ENCODE data around the gene XAB2. TPM values are rescaled to one million over a fixed set of nuclear protein-coding genes. Genes with fewer than 3 reads are reported as not detected.

The XAB2 gene
- total and polyA plus RNA-seq, 2 donors (not counting 3 experiments of a cell fraction or from before 2014, with no cell fraction given), result 37.3 to 47.6 TPM

GRCh38 chr19:7582446-7582845, 46.9 kb downstream of the XAB2 start:
- ChIA-PET CTCF (interaction anchor here (0.7 to 1.4 kb wide), 2 partner anchors 195 to 232 kb away, joined by 3 to 4 read pairs; no protein-coding TSS in a partner anchor), POLR2A (no interaction called here)
- Histone ChIP-seq H3K4me2 (ENCODE audit: insufficient read depth, low read length) (no peak overlapping the region), H3K36me3 (ENCODE audit: control insufficient read depth in 2 of 2, extremely low read depth in 1 of 2, insufficient read depth in 2 of 2, low read length in 2 of 2) (no peaks in the 10 kb centered on the region), H3K9ac (replicated peaks; ENCODE audit: extremely low read depth, insufficient read depth, low read length) (no peak overlapping the region), H4K20me1 (replicated peaks; ENCODE audit: control insufficient read depth, extremely low read depth, insufficient read depth, low read length) (no peaks in the 10 kb centered on the region), H2AFZ (ENCODE audit: low read depth, low read length) (no peak overlapping the region), H3K9me1 (replicated peaks; ENCODE audit: control insufficient read depth, extremely low read depth, insufficient read depth, low read length) (no peaks in the 10 kb centered on the region), H3K4me1 (ENCODE audit: control insufficient read depth, extremely low read depth, insufficient read depth, low read length) (no peaks in the 10 kb centered on the region), H3K27ac (ENCODE audit: insufficient read depth, low read depth, low read length) (no peak overlapping the region), H3K27me3 (ENCODE audit: control insufficient read depth in 2 of 2, insufficient read depth in 2 of 2, low read length in 2 of 2) (no peaks in the 10 kb centered on the region), H3K4me3 (replicated peaks in 1 of 3; ENCODE audit: insufficient read depth in 1 of 3, low read depth in 1 of 3, low read length in 3 of 3) (no peak overlapping the region), H3K9me3 (replicated peaks; ENCODE audit: control insufficient read depth, insufficient read depth, low read length) (no peaks in the 10 kb centered on the region), H3K79me2 (ENCODE audit: control insufficient read depth, insufficient read depth, low read length) (no peaks in the 10 kb centered on the region)
- no TSS peak for BruUV-seq (replicated peaks)
- intact Hi-C loops (cut with micrococcal nuclease) (no loop called here), dilution Hi-C loops (cut with MboI; ENCODE audit: extremely low pct_ligation_motif_present, low sequenced_read_pairs) (no loop called here)
- DNase-seq (ENCODE audit: low read depth, low spot score) (no peak), FAIRE-seq (no peak)
- TF ChIP-seq FOS (IDR thresholded peaks at IDR 0.05; ENCODE audit: borderline replicate concordance, insufficient read depth, low read length), result no peak
- TF ChIP-seq POLR2AphosphoS5 (IDR thresholded peaks at IDR 0.05; ENCODE audit: insufficient read depth, low read depth, low read length), result no peak
- TF ChIP-seq MYC (IDR thresholded peaks at IDR 0.05; ENCODE audit: low read depth, low read length), result no peak
- TF ChIP-seq EZH2 (IDR thresholded peaks at IDR 0.05; ENCODE audit: borderline replicate concordance, low read depth, low read length, severe bottlenecking), result no peak
- no peak for TF ChIP-seq CTCF (IDR thresholded peaks at IDR 0.05; ENCODE audit: extremely low read depth in 1 of 2, insufficient read depth in 1 of 2, low read depth in 1 of 2, low read length in 2 of 2)
- TF ChIP-seq MAX (IDR thresholded peaks at IDR 0.05; ENCODE audit: insufficient read depth, insufficient read length), result no peak
- no peak for TF ChIP-seq JUN (IDR thresholded peaks at IDR 0.05; ENCODE audit: borderline replicate concordance, insufficient read depth, insufficient read length, low read depth)
- TF ChIP-seq GATA2 (IDR thresholded peaks at IDR 0.05; ENCODE audit: insufficient read depth, insufficient read length, low read depth, low read length), result no peak
- TF ChIP-seq POLR2A (IDR thresholded peaks at IDR 0.05; ENCODE audit: low read depth, low read length), result no peak

Data from endothelial cell of umbilical vein (primary cell).